Frontal cortex (tissue), 4 donors: ENCODE data around the gene LDLRAD1. TPM values are rescaled to one million over a fixed set of nuclear protein-coding genes. Genes with fewer than 3 reads are reported as not detected.
"Not testable (repeated sequence)": the region's sequence is repeated elsewhere in the genome, so short reads cannot be mapped to it uniquely, and the experiment has no call there.

Experiments used
- DNase-seq, 2 donors: peaks; one replicate each; pipeline ENCODE4 v3.0.0; 2012; ENCODE audit warnings: low spot score in 2 of 2
- FAIRE-seq: peaks from 2 replicates; lab custom pipeline; 2012; peaks lifted over from hg19 to GRCh38; lab: Jason Lieb, UNC
- total RNA-seq: library from RNA; depleted of rRNA; stranded (reverse); fragments of >200 nt; gene quantifications from one replicate; pipeline ENCODE4 v1.2.3, GENCODE V29; 2014
- donor health status: control.
- donor health status: control.
- donor health status: control.

The LDLRAD1 gene, protein sequence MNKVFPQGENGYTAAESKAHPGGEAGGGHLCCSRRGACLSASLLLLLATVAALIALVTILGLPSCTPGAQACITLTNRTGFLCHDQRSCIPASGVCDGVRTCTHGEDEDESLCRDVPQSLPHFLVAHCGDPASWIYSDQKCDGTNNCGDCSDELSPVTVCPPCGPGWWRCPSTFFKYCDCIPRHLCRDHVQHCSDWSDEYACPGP
- total RNA-seq = not detected

DNA sequence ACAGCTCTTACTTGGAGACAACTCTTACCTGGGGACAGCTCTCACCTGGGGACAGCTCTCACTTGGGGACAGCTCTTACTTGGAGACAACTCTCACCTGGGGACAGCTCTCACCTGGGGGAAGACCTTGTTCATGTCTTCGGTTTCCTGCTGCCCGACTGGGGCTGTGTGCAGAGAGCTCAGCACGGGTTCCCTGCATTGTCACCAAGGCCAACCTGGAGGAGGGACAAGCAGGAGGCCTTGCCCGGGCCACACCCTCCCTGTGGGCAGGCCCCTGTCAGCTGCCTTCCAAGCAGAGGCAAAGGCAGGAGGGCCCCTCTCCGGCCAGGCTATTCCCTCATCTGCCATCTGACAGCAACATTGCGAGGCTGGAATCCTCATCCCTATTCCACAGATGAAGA, at the start of gene LDLRAD1:
Gene LDLRAD1, minus strand, starts transcription at position 208 of the 400 bp plus-strand sequence. Its CDS starts 74 bp downstream, at position 134.
- DNase-seq (no peak), FAIRE-seq (no peak)

DNA sequence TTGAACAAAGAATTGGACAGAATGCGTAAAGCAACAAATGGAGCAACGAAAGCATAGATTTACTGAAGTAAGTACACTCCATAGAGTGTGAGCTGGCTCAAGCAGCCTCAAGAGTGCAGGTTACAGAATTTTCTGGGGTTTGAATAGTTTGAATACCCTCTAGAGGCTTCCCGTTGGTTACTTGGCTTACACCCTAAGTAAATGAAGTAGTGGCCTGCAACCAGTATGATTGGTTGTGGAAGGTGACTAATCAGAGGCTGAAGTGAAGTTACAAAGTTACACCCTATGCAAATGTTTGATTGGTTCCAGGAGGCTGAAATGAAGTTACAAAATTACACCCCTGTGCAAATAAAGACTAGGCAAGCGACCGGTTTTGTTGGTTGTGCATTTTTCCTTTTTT, 46.3 kb upstream of the LDLRAD1 start:
- DNase-seq (no peak), FAIRE-seq (no peak)

DNA sequence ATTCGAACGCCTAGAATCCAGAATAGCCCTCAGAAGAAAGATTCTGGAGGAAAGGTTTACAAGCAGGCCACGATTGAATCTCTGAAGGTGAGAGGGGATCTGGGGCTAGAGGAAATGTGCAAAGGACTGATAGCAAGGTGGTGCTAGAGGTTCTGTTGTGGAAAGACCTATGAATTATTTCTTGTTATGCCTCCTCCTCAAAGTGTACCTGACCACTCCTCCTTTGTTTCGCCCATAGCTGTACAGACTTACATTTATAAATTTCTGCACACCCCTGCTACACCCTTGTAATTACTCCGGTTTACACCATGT, 36.4 kb upstream of the LDLRAD1 start:
- FAIRE-seq (no peak), DNase-seq (no peak)

DNA sequence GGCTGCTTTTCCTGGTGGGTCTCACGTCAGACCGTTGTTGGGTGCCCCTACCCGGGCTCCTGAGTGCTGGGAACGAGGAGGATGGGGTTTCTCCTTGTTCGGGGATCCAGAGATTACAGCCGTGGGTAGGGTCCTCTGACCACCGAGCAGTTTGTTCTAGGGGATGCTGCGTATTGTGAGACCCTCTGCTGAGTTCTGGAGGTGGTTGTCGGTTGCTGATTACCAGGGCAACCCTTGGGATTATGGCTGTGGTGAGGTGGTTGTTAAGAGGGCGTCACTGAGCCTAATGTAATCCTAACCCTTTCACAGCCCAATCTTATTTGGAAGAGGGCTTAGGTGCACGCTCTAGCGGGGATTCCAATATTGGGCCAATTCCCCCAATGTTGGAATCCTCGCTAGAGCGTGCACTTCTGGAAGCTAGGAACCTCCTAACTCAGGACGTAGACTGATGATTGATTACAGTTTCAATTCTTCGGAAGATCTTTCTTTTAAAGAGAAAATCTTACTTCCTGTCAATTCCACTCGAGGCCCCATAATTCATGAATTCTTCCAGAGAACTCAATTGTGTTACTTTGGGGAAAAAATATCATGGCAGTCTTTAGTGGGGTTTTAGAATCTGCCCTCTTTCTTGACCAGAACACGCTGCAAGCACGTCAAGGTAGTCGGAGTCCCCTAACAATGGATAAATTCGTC, 35.9 kb upstream of the LDLRAD1 start:
- FAIRE-seq (no peak), DNase-seq (no peak)

DNA sequence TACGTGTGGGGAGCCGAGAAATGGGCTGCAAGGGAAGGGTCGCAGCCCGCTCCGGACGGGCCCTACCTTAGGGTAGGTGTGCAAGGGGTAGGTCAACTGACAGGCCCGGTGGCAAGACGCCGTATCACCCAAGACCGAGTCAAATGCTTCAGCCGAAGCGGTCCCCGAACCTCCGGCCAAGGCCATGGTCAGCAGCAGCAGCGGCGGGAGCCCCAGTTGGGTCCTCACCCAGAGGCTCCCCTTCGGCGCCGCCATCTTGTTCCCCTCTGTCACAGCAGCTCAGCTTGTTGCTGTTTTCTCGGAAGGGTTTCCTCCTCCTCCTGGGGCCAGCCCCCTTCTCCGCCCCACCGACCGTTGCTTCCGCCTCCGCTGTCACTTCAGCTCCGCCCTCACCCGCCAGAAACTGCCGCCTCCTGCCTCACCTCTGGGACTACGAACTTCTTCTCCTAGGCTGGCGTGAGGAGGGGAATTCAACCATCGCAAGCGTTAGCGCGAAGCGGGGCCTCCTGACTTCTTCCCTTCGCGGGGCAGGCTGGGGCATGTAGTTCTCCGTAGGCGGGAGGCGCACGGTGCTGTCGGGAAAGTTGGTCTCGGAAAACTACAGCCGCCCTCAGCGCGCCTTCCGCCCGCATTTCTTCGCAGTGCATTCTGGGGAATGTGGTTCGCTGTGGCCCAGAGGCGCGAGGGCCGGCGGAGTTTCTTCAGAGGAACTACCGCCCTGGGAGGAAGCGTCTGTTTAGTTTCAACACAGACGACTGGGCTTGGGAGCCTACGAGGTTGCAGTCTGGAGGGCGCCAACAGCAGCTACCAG, 35.2 kb upstream of the LDLRAD1 start, which contains the start of the genes TCEANC2 and TMEM59:
Gene TCEANC2, plus strand, starts transcription at position 675 of the 811 bp plus-strand sequence. CDS start 815 bp downstream, outside the sequence.
Gene TMEM59, minus strand, starts transcription at position 271 of the 811 bp plus-strand sequence. Its CDS starts 16 bp downstream, at position 255.
- FAIRE-seq (no peak), DNase-seq (peak; percentile 64 to 89)

DNA sequence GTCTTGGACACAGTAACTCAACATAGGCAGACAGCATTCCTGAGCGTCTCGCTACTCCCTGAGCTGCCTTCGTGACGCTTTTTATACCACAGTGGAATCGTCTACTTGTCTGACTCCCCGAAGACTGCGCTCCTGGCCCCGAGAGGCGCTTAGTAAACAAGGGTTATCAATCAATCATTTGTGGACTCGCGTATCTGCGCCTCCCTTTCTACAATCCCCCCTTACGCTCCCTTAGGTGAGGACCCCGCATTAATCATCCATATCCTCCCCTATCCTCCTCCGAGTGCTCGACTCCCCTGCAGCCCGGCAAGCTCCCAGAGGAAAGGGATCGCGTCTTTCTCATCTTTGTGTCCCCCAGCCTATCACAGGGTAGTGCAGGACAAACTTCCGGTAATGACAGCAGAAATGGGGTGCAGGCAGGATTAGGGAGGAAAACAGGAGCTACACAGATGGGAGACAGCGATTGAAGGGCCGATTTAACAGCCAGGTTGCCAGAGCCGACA, 34.5 kb upstream of the LDLRAD1 start:
- FAIRE-seq = no peak
- no peak for DNase-seq

DNA sequence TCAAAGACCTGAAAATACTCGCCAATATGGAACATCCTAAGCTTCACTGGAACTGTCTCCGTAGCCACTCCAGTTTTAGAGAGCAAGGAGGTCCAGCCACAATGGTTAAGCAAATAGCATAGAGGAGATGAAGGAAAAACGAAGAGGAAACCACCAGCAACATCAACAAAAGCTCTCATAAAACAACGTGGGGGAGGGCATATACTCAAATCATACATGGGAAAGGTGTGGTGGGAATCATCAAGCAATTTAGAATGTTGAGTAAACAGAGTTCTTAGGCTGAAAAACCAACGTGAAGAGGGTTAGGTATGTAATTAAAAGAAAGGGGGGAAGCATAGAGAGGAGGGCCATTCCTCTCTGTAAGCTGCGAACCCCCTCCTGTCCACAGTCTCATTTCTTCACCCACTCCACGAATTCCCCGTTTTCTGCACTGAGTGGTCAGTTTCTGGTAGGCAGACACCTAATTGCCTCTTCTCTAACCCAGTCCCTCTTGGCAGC, 34.0 kb upstream of the LDLRAD1 start:
- DNase-seq (no peak), FAIRE-seq (no peak)

DNA sequence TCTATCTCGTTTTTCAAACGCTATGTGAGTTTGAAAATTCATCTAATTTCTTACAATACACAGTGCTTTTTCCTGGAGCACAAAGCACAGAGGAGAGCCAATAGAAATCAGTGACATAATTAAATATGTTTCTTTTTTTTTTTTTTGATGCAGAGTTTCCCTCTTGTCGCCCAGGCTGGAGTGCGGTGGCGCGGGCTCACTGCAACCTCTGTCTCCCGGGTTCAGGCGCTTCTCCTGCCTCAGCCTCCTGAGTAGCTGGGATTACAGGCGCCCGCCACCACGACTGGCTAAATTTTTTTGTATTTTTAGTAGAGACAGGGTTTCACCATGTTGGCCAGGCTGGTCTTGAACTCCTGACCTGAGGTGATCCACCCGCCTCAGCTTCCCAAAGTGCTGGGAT, 32.4 kb upstream of the LDLRAD1 start:
- FAIRE-seq, DNase-seq: not testable (repeated sequence)

DNA sequence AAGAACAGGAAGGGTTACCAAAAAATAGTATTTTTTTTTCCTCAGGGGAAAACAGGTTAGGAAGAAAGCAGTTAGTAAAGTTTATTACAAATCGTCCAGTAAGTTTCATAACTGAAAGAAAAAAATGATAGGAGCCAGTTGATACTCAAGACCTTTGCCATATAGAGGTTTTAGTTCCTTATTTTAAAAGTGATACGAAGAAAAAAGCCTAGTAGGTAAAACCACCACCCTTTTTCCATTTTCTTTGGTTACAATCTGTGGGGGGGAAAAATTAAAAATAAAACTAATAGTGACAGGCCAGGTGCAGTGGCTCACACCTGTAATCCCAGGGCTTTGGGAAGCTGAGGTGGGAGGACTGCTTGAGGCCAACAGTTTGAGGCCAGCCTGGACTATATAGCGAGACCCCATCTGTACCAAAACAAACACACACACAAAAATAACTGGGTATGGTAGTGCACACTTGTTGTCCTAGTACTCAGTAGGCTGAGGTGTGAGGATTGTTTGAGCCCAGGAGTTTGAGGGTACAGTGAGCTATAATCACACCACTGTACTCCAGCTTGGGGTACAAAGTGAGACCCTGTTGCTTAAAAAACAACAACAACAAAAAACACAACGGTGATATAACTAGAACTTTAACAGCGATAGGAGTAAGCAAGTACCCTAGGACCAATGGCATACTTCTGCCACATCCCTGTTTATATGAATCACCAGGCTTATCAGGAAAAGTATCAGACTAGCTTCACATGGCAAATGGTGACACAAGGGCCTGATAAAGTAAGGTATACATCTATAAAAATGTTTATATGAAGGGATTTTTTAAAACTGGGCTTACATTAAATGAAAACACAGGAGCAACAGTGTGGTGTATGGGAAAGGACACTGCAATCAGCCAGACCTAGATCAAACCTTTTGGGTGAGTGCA, 29.7 kb upstream of the LDLRAD1 start:
- DNase-seq (no peak), FAIRE-seq (no peak)

DNA sequence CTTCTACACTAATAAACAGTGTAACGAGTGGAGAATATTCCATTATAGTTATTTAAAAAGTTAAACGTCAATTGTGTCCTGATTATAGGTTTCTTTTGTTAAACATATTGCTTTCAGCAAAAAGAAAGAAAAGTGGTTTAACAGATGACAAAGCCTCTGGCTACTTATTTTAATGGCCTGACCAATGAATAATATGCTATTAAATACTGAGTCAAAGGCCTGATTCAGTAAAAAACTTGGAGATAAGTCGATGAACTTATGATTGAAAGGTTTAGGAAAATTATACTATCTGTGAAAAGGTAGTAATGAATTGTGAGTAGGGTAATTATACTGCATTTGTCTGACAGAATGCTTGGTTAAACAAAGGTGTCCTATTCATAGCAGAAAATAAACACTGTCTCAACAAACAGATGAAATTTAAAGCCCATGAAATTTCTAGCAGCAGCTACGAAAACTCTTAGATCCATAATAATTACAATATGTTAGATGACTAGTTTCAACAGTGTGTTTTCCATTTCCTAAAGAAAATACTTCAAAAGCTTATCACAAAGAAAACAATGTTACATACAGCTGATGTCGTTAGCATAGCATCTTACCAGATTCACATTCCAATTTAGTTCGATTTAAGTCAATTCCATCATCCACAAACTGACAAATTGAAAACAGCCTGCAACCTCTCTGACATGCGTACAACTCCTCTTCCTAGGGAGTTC, 28.8 kb upstream of the LDLRAD1 start:
- no peak for FAIRE-seq
- DNase-seq = no peak

DNA sequence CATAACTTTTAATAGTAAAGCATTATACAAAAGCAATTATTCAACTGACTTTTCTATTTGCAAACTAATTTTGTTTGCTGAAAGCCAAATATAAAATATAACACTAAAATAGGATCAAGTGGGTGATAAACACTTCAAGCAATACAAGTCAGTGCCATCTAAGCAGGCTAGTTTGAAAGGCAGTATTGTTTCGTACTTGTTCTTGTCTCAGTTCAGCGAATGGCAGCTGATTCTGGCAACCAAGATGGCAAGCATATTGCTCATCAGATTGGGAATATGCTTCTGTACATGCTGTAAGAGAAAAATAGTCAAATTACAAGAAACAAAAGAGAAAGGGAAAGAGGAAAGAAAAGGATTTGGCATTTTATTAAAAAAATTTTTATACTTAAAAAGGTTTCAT, 27.5 kb upstream of the LDLRAD1 start:
- FAIRE-seq (no peak), DNase-seq (no peak)

DNA sequence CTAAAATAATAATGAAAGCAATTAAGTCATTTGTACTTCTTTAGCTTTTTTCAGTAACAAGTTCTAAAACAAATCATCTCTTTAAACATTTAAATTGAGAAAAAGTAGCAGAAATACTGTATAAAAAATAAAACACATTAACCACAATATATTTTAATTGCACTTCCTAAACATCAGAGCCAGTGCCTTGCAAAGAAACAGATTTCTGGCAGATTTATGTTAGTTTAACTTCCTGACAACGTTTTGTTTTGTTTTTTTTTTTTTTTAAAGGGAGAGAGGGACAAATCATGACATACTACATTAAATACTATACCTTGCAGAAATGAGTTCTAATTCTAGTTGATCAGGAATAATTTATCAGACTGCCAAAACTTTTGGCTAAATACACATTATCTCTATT, 23.8 kb upstream of the LDLRAD1 start:
- FAIRE-seq = no peak
- DNase-seq = no peak

DNA sequence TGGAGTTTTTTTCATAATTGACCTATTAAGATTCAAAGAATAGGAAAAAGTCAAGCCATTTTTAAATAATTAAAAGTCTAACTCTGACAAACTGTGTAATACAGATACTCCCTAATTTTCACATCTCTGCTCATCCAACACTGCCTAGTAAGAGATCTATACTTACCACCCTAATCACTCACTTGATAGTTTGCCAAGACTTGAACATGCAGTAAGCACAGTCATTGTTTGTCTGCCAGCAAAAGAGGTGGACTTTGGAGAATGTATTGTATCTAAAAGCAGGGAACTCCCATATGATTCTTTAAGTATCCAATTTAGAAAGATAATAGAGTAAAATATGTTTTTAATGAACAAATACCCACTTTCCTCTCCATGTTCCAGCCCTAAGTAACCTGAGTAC, 19.5 kb upstream of the LDLRAD1 start:
- DNase-seq (no peak), FAIRE-seq (no peak)

DNA sequence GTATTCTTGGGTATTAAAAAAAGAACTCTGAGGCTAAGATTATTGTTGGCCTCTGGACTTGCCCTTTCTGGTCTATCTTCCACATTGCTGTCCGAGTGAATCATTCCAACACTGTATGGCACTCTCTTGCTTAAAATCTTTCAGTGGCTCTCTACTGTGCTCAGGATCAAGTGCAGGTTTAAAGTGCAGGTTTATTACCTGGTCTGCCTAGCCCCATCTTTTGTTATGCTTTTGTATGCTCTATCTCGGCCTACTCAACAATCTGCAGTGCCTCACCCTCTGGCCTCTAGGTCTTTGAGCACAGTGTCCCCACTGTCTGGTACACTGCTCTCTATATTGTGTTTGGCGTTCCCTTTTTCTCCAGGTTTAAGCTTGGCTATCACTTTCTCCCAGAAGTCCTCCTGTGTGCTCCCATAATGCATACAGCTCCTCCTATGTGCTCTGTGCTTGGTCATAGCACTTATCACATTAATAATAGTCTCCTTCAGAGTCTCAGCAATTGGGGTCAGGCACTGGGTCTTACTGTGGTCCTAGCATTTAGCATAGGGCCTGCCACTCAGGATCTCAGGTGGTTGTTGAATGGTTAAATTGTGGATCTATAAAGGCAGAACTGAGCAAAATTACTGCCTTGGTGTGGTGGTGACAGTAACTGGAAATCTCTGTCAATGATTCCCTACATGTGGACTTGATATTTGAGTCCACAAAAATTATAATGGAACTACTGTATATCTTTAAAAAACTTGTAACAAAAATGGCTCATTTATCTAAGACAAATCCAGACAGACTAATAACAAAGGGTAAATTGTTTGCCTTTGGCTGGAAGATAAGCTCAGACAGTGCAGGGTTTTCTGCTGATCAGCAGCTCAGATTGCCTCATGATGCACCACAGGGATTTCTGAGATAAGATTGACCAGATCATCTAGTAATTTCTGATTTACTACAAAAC, 10.6 kb upstream of the LDLRAD1 start:
- FAIRE-seq (peak; percentile 82), DNase-seq (no peak)

DNA sequence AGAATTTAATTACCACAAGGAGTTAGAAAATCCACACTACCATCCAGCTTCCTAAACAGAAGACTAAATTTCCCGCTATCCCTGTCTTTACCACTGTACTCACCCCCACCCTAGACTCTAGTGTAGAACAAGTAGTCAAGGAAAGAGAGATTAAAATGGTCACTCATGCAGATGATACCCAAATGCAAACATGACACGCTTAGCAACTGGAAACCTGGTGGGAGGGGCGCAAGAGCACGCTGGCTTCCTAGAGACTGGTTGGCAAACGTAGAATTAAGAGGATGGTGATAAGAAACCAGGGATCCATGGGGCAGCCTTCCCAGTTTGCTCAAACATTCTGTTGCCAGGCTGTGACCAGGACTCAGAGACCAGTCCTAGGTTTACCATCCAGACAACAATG, 9.9 kb upstream of the LDLRAD1 start:
- FAIRE-seq = no peak
- DNase-seq = no peak

DNA sequence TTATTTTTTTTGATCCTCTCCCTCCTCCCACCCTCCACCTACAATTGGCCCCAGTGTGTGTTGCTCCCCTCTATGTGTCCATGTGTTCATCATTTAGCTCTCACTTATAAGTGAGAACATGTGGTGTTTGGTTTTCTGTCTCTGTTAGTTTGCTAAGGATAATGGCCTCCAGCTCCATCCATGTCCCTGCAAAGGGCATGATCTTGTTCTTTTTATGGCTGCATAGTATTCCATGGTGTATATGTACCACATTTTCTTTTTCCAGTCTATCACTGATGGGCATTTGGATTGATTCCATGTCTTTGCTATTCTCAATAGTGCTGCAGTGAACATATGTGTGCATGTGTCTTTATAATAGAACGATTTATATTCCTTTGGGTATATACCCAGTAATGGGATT, 6.8 kb upstream of the LDLRAD1 start:
- not testable (repeated sequence) for FAIRE-seq, DNase-seq

DNA sequence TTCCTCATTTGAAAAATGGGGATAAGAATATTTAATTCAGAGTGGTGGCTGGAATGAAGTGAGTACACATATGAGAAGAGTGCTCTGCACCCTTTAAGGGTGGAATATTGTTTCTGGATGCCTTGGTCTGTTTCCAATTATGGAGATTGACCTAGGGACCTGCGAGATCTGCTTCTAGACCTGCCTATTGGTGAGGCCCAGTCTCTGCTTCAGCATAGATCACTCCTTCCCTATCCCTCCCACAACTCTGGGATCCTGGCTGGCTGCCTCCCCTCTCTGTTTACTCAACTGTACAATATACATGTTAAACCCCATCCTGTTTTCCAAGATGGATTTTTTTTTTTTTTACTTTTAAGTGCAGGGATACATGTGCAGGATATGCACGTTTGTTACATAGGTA, 6.4 kb upstream of the LDLRAD1 start:
- FAIRE-seq = no peak
- no peak for DNase-seq
